A673 (cell line): ENCODE measurements around the gene CASQ1. TPM values are rescaled to one million over a fixed set of nuclear protein-coding genes. Genes with fewer than 3 reads are reported as not detected.

Experiments
- BruUV-seq: library from RNA; stranded (reverse); fragments of 400-500 nt; replicated peaks from 2 replicates; lab custom pipeline; 2021; lab: Mats Ljungman, UMichigan
- CTCF ChIA-PET: fragments of 300-600 bp; sonication (Branson Sonifier 250); formaldehyde crosslinking; loops from one replicate; lab custom pipeline; 2022; ENCODE audit warnings: antibody characterized with exemption; lab: Charles Lee
- POLR2A ChIA-PET: fragments of 300-600 bp; sonication (Branson Sonifier 250); formaldehyde crosslinking; loops from one replicate; lab custom pipeline; 2022; ENCODE audit warnings: antibody characterized with exemption; ENCODE audit not compliant: low non-redundant PET; lab: Charles Lee
- DNase-seq: peaks from one replicate; pipeline ENCODE4 v3.0.0-alpha.2; 2015; ENCODE audit warnings: low spot score
- H3K27ac ChIP-seq: fragments of 200-600 bp; sonication (generic); 2 replicates; pipeline ENCODE4 v1.5.1; 2016; ENCODE audit warnings: mixed run types, low read depth, mild to moderate bottlenecking, mixed read lengths, antibody characterized with exemption, low read length; ENCODE audit not compliant: poor library complexity, severe bottlenecking
- H3K27me3 ChIP-seq: fragments of 200-600 bp; sonication (generic); replicated peaks from 2 replicates; pipeline ENCODE4 v1.6.1; 2017; ENCODE audit warnings: mixed run types, low read depth, mild to moderate bottlenecking, mixed read lengths, antibody characterized with exemption, low read length; ENCODE audit not compliant: insufficient read depth, poor library complexity
- H3K36me3 ChIP-seq: fragments of 200-600 bp; sonication (generic); 2 replicates; pipeline ENCODE4 v1.6.1; 2016; ENCODE audit warnings: mixed run types, mild to moderate bottlenecking, mixed read lengths, antibody characterized with exemption, low read length; ENCODE audit not compliant: insufficient read depth, poor library complexity, severe bottlenecking
- H3K4me1 ChIP-seq: fragments of 200-600 bp; sonication (generic); 2 replicates; pipeline ENCODE4 v1.6.1; 2017; ENCODE audit warnings: mixed run types, mild to moderate bottlenecking, mixed read lengths, antibody characterized with exemption, low read length; ENCODE audit not compliant: insufficient read depth, poor library complexity, severe bottlenecking
- H3K4me3 ChIP-seq: fragments of 200-600 bp; sonication (generic); 2 replicates; pipeline ENCODE4 v1.5.1; 2016; ENCODE audit warnings: low read depth, mixed run types, mild to moderate bottlenecking, mixed read lengths, low read length; ENCODE audit not compliant: poor library complexity, severe bottlenecking
- H3K9me3 ChIP-seq: fragments of 200-600 bp; sonication (generic); 2 replicates; pipeline ENCODE4 v1.6.1; 2016; ENCODE audit warnings: mixed run types, low read depth, mild to moderate bottlenecking, mixed read lengths, antibody characterized with exemption, low read length; ENCODE audit not compliant: poor library complexity, severe bottlenecking
- EZH2 ChIP-seq: fragments of 200-600 bp; sonication (generic); IDR thresholded peaks from 2 replicates; pipeline ENCODE4 v1.6.1; 2017; ENCODE audit warnings: borderline replicate concordance, low read depth, mild to moderate bottlenecking, mixed read lengths, antibody characterized with exemption, low read length; ENCODE audit not compliant: poor library complexity, severe bottlenecking
- intact Hi-C: fragments of 100-400 bp; cut with micrococcal nuclease; formaldehyde crosslinking; loops from one replicate; pipeline ENCODE4 v1.10.0; 2022; ENCODE audit not compliant: unreplicated experiment
- total RNA-seq: library from RNA; stranded (reverse); gene quantifications from 2 replicates; pipeline ENCODE4 v1.2.3, GENCODE V29; 2021
- TF ChIP-seq, protein P1 (sequence below): fragments of 300-800, 200-600 bp; sonication (generic); conservative IDR thresholded peaks from 2 replicates; pipeline ENCODE4 v1.5.1; 2017; ENCODE audit warnings: low read depth, mild to moderate bottlenecking, antibody characterized with exemption, low read length, moderate library complexity, mixed read lengths

CASQ1 gene
- total RNA-seq, 1 experiment from 2014 or later: not detected

DNA sequence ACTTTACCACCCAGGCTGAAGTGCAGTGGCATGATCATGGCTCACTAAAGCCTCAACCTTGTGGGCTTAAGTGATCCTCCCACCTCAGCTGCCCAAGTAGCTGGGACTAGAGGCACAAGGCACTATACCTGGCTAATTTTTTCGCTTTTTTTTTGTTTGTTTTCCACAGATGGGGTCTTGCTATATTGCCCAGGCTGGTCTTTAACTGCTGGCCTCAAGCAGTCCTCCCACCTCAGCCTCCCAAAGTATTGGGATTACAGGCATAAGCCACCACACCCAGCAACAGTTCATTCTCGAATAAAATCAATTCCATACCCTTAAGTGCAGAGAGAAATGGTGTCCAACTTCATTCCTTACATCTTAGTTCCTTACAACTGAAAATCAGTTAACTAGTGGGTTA lies 47.2 kb downstream of the CASQ1 start:
- H3K9me3 ChIP-seq: no peaks in the 10 kb centered on the region
- TF ChIP-seq, protein P1, sequence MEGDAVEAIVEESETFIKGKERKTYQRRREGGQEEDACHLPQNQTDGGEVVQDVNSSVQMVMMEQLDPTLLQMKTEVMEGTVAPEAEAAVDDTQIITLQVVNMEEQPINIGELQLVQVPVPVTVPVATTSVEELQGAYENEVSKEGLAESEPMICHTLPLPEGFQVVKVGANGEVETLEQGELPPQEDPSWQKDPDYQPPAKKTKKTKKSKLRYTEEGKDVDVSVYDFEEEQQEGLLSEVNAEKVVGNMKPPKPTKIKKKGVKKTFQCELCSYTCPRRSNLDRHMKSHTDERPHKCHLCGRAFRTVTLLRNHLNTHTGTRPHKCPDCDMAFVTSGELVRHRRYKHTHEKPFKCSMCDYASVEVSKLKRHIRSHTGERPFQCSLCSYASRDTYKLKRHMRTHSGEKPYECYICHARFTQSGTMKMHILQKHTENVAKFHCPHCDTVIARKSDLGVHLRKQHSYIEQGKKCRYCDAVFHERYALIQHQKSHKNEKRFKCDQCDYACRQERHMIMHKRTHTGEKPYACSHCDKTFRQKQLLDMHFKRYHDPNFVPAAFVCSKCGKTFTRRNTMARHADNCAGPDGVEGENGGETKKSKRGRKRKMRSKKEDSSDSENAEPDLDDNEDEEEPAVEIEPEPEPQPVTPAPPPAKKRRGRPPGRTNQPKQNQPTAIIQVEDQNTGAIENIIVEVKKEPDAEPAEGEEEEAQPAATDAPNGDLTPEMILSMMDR: no peak
- TF ChIP-seq EZH2: no peak
- intact Hi-C loops: no loop called here
- no peak for DNase-seq
- no peaks in the 10 kb centered on the region for H3K27me3 ChIP-seq
- H3K36me3 ChIP-seq: peaks cover 76% of the 10 kb centered on the region
- H3K27ac ChIP-seq: no peak overlapping the region
- ChIA-PET CTCF (no interaction called here), POLR2A (no interaction called here)
- no peak overlapping the region for H3K4me3 ChIP-seq
- no TSS peak for BruUV-seq
- H3K4me1 ChIP-seq: no peaks in the 10 kb centered on the region

DNA sequence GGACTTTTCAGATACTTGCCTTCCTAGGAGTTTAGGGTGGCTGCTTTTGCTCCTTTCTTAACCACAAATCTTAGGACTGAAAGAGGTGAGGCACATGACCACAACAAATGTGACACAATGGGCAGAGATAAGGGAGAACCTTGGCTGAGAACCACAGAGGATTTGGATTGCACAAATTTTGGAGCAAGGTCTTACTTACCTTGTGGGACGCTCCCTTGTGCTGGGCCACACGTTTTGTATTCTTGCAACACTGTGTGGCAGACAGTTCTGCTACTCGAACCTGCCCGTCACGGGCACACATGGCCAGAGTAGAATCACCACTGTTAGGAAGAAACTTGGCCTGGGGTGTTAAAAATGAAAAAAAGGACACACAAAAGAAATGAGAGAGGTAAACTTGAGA lies 48.0 kb downstream of the CASQ1 start:
- H3K27ac ChIP-seq: no peak overlapping the region
- intact Hi-C loops: no loop called here
- no TSS peak for BruUV-seq
- ChIA-PET CTCF (no interaction called here), POLR2A (no interaction called here)
- H3K27me3 ChIP-seq: no peaks in the 10 kb centered on the region
- no peak overlapping the region for H3K4me3 ChIP-seq
- DNase-seq: no peak
- no peaks in the 10 kb centered on the region for H3K9me3 ChIP-seq
- H3K4me1 ChIP-seq: no peaks in the 10 kb centered on the region
- peaks cover 77% of the 10 kb centered on the region for H3K36me3 ChIP-seq
- no peak for TF ChIP-seq EZH2
- TF ChIP-seq, protein P1: no peak

DNA sequence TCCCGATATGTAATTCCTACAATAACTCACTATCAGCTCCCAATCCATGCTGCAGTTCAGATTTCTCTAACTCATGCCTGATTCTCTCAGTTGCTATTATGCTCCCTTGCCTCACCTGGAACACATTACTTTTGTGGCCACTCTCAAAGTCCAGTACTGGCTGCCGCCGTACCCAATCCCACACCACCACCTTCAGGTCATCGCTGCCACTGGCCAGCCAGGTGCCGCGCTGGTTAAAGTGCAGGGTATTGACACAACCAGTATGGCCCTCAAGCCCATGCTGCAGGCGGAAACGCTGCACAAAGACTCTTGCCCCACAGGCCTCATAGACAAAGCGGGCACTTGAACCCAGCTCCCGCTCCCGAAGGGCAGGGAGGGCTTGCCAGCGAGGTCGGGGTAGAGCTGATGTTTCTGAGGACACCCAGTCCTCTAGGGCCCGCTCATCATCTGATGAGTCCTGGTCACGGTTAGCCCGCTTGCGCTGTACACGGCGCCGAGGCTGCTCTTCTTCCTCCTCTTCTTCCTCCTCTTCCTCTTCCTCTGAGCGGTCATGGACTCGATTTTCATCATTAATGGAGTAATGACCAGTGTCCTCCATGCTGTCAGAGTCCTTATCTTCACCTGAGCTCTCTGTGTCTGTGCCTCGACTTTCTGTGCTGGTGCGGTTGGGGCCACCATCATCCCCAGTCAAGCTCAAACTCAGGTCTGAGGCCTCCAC lies 49.4 kb downstream of the CASQ1 start:
- TF ChIP-seq, protein P1: no peak
- Histone ChIP-seq H3K4me1 (no peaks in the 10 kb centered on the region), H3K36me3 (peaks cover 82% of the 10 kb centered on the region), H3K4me3 (no peak overlapping the region), H3K27me3 (no peaks in the 10 kb centered on the region), H3K9me3 (no peaks in the 10 kb centered on the region), H3K27ac (no peak overlapping the region)
- BruUV-seq: TSS peak; percentile 49
- intact Hi-C loops: no loop called here
- DNase-seq: no peak
- CTCF ChIA-PET: interaction anchor here (0.8 kb wide), 1 partner anchor 12 kb away, joined by 3 read pairs; no protein-coding TSS in a partner anchor
- POLR2A ChIA-PET: no interaction called here
